Measurements from ENCODE around the gene GGTA1.

The GGTA1 gene

GRCh38 chr9:121454972-121455371, 44.7 kb downstream of the GGTA1 start:
- no peak for TF ChIP-seq CTCF (IDR thresholded peaks at IDR 0.05; ENCODE audit: low read depth, low read length, poor library complexity, severe bottlenecking)
- TF ChIP-seq EZH2phosphoT487 (IDR thresholded peaks at IDR 0.05; ENCODE audit: borderline replicate concordance, low read length), result no peak

GRCh38 chr9:121453232-121453892, 46.3 kb downstream of the GGTA1 start:
- peaks cover 11% of the 10 kb centered on the region for H3K27me3 ChIP-seq (ENCODE audit: control insufficient read depth, low read length)
- no peak for TF ChIP-seq EZH2phosphoT487 (IDR thresholded peaks at IDR 0.05; ENCODE audit: borderline replicate concordance, low read length)
- TF ChIP-seq CTCF (IDR thresholded peaks at IDR 0.05; ENCODE audit: low read depth, low read length, poor library complexity, severe bottlenecking), result no peak
- no peaks in the 10 kb centered on the region for H3K9me2 ChIP-seq (replicated peaks; ENCODE audit: control insufficient read depth, low read length)
- no peaks in the 10 kb centered on the region for H3K36me3 ChIP-seq (ENCODE audit: control insufficient read depth, low read length)
- no peak overlapping the region for H3K4me2 ChIP-seq (ENCODE audit: low read length)
- no peaks in the 10 kb centered on the region for H4K20me1 ChIP-seq (ENCODE audit: control insufficient read depth, insufficient read depth, low read depth, low read length)
- H3K4me1 ChIP-seq (ENCODE audit: control insufficient read depth, low read length), result no peaks in the 10 kb centered on the region
- no peak overlapping the region for H3K4me3 ChIP-seq (ENCODE audit: low read length)
- H3F3A ChIP-seq (ENCODE audit: control insufficient read depth, insufficient read depth), result no peaks in the 10 kb centered on the region
- no peak overlapping the region for H3K27ac ChIP-seq (ENCODE audit: low read depth, low read length)
- H3K79me2 ChIP-seq (ENCODE audit: control insufficient read depth, low read length), result no peaks in the 10 kb centered on the region
- H3K9me3 ChIP-seq (ENCODE audit: control insufficient read depth, insufficient read depth, low read length), result no peaks in the 10 kb centered on the region

More at GRCh38 chr9:121454972-121455371, 44.7 kb downstream of the GGTA1 start:
- no peaks in the 10 kb centered on the region for H3K9me3 ChIP-seq (ENCODE audit: control insufficient read depth, insufficient read depth, low read length)
- H3K79me2 ChIP-seq (ENCODE audit: control insufficient read depth, low read length), result no peaks in the 10 kb centered on the region
- H3F3A ChIP-seq (ENCODE audit: control insufficient read depth, insufficient read depth), result no peaks in the 10 kb centered on the region
- H4K20me1 ChIP-seq (ENCODE audit: control insufficient read depth, insufficient read depth, low read depth, low read length), result no peaks in the 10 kb centered on the region
- H3K27me3 ChIP-seq (ENCODE audit: control insufficient read depth, low read length), result peaks cover 14% of the 10 kb centered on the region
- H3K4me3 ChIP-seq (ENCODE audit: low read length), result no peak overlapping the region
- H3K27ac ChIP-seq (ENCODE audit: low read depth, low read length), result no peak overlapping the region
- no peaks in the 10 kb centered on the region for H3K4me1 ChIP-seq (ENCODE audit: control insufficient read depth, low read length)
- no peaks in the 10 kb centered on the region for H3K36me3 ChIP-seq (ENCODE audit: control insufficient read depth, low read length)
- no peaks in the 10 kb centered on the region for H3K9me2 ChIP-seq (replicated peaks; ENCODE audit: control insufficient read depth, low read length)
- no peak overlapping the region for H3K4me2 ChIP-seq (ENCODE audit: low read length)

- Histone ChIP-seq H3K36me3 (ENCODE audit: control insufficient read depth, low read length) (no peaks in the 10 kb centered on the region), H3K27me3 (ENCODE audit: control insufficient read depth, low read length) (peaks cover 20% of the 10 kb centered on the region)
Observed at GRCh38 chr9:121452085-121452484, 47.6 kb downstream of the GGTA1 start.

More at GRCh38 chr9:121452085-121452484, 47.6 kb downstream of the GGTA1 start:
- no peaks in the 10 kb centered on the region for H3K9me2 ChIP-seq (replicated peaks; ENCODE audit: control insufficient read depth, low read length)
- H3K79me2 ChIP-seq (ENCODE audit: control insufficient read depth, low read length), result no peaks in the 10 kb centered on the region
- TF ChIP-seq EZH2phosphoT487 (IDR thresholded peaks at IDR 0.05; ENCODE audit: borderline replicate concordance, low read length) (no peak), CTCF (IDR thresholded peaks at IDR 0.05; ENCODE audit: low read depth, low read length, poor library complexity, severe bottlenecking) (no peak)
- H3K9me3 ChIP-seq (ENCODE audit: control insufficient read depth, insufficient read depth, low read length), result no peaks in the 10 kb centered on the region
- H3K4me3 ChIP-seq (ENCODE audit: low read length), result no peak overlapping the region
- no peaks in the 10 kb centered on the region for H3K4me1 ChIP-seq (ENCODE audit: control insufficient read depth, low read length)
- H3F3A ChIP-seq (ENCODE audit: control insufficient read depth, insufficient read depth), result no peaks in the 10 kb centered on the region
- H3K4me2 ChIP-seq (ENCODE audit: low read length), result no peak overlapping the region
- no peak overlapping the region for H3K27ac ChIP-seq (ENCODE audit: low read depth, low read length)
- H4K20me1 ChIP-seq (ENCODE audit: control insufficient read depth, insufficient read depth, low read depth, low read length), result no peaks in the 10 kb centered on the region

All from DOHH2 (cell line).